Measurements from ENCODE around the gene PARD3. TPM values are rescaled to one million over a fixed set of nuclear protein-coding genes. Genes with fewer than 3 reads are reported as not detected.

The PARD3 gene
- total RNA-seq, 2 donors from 2014 or later = 31.6 to 41.6 TPM

DNA sequence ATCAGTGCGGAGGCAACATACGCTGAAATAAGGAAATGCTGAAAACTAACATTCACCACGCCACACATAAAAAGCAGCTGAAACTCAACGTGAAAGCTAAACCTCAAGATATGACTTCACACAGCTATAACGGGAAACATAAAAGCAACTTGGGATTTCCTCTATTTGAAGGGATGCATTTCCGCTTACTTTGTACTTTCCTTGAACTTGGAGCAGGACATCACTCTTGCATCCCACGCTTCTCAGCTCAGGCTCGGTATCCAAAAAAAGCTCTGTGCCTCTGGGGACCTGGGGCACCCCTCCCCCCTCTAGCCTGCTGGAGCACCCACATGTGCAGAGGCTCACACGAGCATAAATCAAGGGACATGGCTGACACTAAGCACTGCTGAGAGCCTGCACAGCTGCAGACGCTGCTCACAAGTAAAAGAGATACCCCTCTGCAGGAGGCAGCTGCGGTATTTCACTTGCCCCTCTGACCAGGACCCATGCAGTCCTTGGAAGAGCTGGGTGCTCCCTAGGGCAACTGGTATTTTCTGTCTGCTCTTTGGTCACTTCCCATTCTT, 34.2 kb downstream of the PARD3 start:
- Histone ChIP-seq H3K36me3 (no peaks in the 10 kb centered on the region), H3K27me3 (no peaks in the 10 kb centered on the region), H3K9me3 (no peaks in the 10 kb centered on the region), H3K4me1 (peaks cover 0 to 34% of the 10 kb centered on the region in 2 donors), H3K27ac (peak overlapping the region in 1 of 2 donors; percentile 21), H3K4me3 (no peak overlapping the region)
- TF ChIP-seq, protein P1, sequence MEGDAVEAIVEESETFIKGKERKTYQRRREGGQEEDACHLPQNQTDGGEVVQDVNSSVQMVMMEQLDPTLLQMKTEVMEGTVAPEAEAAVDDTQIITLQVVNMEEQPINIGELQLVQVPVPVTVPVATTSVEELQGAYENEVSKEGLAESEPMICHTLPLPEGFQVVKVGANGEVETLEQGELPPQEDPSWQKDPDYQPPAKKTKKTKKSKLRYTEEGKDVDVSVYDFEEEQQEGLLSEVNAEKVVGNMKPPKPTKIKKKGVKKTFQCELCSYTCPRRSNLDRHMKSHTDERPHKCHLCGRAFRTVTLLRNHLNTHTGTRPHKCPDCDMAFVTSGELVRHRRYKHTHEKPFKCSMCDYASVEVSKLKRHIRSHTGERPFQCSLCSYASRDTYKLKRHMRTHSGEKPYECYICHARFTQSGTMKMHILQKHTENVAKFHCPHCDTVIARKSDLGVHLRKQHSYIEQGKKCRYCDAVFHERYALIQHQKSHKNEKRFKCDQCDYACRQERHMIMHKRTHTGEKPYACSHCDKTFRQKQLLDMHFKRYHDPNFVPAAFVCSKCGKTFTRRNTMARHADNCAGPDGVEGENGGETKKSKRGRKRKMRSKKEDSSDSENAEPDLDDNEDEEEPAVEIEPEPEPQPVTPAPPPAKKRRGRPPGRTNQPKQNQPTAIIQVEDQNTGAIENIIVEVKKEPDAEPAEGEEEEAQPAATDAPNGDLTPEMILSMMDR (IDR thresholded peaks at IDR 0.05) = no peak
- no peak for DNase-seq (ENCODE audit: low spot score)

DNA sequence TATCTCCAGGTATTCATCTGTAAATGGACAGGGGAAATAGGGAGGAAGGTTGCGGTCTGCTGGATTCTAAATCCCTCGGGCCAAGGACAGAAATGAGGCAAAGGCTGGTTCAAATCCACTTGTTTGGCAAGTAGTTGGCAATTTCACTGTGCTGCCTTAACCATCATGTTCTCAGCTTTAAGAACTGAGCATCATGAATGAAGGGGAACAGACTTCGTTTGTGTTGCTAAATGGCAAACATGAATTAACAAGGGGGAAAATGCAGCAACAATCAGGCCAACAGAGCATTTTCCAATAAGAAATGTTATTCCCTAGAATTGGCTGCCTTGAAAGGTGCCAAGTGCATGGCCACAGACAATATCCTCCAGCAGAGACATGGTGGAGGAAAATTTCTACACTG, 36.9 kb downstream of the PARD3 start:
- no peaks in the 10 kb centered on the region for H3K36me3 ChIP-seq
- peaks cover 0 to 35% of the 10 kb centered on the region in 2 donors for H3K4me1 ChIP-seq
- H3K4me3 ChIP-seq = no peak overlapping the region
- H3K27ac ChIP-seq = no peak overlapping the region
- TF ChIP-seq, protein P1 (IDR thresholded peaks at IDR 0.05) = no peak
- no peak for DNase-seq (ENCODE audit: low spot score)
- H3K27me3 ChIP-seq = no peaks in the 10 kb centered on the region
- no peaks in the 10 kb centered on the region for H3K9me3 ChIP-seq

DNA sequence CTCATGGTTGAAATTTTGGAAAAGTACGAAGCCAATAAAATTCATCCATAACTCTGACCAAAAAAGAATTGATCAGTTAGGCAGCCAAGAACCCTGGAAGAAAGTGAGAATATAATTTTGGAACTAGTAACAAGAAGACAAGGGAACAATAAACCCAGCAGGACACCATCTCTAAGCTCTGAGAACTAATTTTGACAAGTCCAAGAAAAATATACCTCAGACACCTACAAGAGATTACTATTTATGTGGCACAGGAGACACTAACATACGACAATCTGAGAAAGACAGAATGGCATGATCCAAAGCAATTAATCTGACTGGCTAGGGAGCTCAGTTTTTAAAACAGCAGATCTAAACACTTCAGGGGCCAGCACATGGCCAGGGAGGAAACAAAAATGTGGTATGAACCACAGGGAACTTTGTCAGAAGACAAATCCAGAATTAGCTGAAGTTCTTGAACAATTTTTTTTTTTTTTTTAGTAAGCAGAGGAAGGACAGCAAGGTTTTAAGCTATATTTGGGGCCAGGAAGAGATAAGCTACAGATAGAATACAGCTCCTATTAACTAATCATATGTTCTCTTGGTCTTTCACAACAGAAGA, 38.9 kb downstream of the PARD3 start:
- H3K4me1 ChIP-seq = peaks cover 0 to 20% of the 10 kb centered on the region in 2 donors

DNA sequence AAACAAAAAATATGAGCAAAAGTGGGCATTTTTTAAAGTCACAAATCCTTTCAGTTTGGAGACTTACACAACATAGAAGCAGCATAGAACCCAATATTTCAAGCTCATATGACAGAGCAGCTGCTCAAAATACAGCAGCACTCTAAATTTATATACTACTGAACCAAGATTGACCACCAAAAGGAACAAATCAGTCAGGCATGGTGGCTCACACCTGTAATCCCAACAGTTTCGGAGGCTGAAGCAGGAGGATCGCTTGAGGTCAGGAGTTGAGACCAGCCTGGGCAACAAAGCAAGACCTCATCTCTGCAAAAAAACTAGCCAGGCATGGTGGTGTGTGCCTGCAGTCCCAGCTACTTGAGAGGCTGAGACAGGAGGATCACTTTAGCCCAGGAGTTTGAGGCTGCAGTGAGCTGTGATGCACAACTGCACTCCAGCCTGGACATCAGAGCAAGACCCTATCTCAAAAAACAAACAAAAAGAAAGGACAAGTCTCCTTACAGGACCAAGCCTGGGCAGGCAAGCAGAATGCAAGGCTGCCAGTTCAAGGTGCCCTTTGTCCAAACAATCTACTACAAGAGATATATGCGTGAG, 40.0 kb downstream of the PARD3 start:
- peaks cover 0 to 9% of the 10 kb centered on the region in 2 donors for H3K4me1 ChIP-seq
- H3K27ac ChIP-seq = no peak overlapping the region
- H3K36me3 ChIP-seq = no peaks in the 10 kb centered on the region
- no peak overlapping the region for H3K4me3 ChIP-seq
- TF ChIP-seq, protein P1 (IDR thresholded peaks at IDR 0.05) = no peak
- H3K9me3 ChIP-seq = no peaks in the 10 kb centered on the region
- H3K27me3 ChIP-seq = no peaks in the 10 kb centered on the region
- DNase-seq (ENCODE audit: low spot score) = no peak

More for the DNA sequence above, 38.9 kb downstream of the PARD3 start:
- no peak for DNase-seq (ENCODE audit: low spot score)
- Histone ChIP-seq H3K4me3 (no peak overlapping the region), H3K27me3 (no peaks in the 10 kb centered on the region), H3K9me3 (no peaks in the 10 kb centered on the region), H3K36me3 (no peaks in the 10 kb centered on the region), H3K27ac (no peak overlapping the region)
- TF ChIP-seq, protein P1 (IDR thresholded peaks at IDR 0.05) = no peak

DNA sequence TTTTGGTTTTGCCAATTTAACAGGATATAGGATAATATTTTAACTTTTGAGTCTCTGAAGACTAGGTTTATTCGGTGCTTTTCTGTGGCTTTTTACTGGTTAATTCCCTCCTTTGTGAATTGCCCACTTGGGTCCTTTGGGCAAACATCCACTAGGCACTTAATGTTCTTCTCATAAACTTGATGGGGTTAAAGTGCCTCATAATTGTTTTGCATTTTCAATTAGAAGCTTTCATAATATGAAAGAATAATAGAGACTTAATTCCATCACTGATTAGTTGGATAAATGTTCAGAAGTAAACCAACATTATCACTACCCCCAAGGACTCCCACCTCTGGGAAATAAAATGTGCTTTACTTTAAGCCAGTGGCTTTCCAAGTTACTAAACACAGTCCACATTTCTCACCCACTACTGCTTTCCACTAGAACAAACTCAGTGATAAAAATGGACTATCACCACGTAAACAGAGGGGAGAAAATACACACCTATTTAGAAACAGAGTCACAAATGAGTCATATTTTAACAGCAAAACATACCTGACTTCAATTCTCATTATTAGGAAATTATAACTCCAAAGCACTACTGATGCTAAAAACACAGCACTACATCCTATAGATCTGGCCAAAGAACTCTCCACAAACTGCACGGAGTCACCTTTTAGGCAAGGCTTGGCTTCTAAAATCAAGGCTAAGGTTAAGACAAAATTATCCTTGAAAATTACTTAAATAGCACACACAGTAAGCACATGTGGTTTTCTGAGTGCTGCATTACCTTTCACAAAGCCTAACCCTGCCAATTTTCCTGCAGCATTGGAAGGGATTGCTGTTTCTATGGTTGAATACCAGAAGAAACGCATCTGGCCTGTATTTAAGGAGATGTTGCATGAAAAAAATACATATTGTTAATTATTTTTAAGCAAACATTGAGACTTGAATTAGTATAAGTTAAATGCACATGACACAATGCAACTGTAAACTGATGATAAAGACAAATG, 41.2 kb downstream of the PARD3 start:
- H3K27ac ChIP-seq = no peak overlapping the region
- H3K27me3 ChIP-seq = no peaks in the 10 kb centered on the region
- DNase-seq (ENCODE audit: low spot score) = no peak
- H3K9me3 ChIP-seq = no peaks in the 10 kb centered on the region
- no peak overlapping the region for H3K4me3 ChIP-seq
- peaks cover 0 to 11% of the 10 kb centered on the region in 2 donors for H3K4me1 ChIP-seq
- no peaks in the 10 kb centered on the region for H3K36me3 ChIP-seq
- TF ChIP-seq, protein P1 (IDR thresholded peaks at IDR 0.05) = no peak
